Hematopoietic multipotent progenitor cell treated with erythropoietin and hydrocortisone succinate and interleukin-3 and kit ligand, for 4 days (in vitro differentiated cells): Measurements from ENCODE around the gene PPIH.
"Not testable (repeated sequence)": the region's sequence is repeated elsewhere in the genome, so short reads cannot be mapped to it uniquely, and the experiment has no call there.

Source experiments
- DNase-seq: peaks from one replicate; pipeline ENCODE4 v3.0.0-alpha.2; 2015

The PPIH gene

DNA sequence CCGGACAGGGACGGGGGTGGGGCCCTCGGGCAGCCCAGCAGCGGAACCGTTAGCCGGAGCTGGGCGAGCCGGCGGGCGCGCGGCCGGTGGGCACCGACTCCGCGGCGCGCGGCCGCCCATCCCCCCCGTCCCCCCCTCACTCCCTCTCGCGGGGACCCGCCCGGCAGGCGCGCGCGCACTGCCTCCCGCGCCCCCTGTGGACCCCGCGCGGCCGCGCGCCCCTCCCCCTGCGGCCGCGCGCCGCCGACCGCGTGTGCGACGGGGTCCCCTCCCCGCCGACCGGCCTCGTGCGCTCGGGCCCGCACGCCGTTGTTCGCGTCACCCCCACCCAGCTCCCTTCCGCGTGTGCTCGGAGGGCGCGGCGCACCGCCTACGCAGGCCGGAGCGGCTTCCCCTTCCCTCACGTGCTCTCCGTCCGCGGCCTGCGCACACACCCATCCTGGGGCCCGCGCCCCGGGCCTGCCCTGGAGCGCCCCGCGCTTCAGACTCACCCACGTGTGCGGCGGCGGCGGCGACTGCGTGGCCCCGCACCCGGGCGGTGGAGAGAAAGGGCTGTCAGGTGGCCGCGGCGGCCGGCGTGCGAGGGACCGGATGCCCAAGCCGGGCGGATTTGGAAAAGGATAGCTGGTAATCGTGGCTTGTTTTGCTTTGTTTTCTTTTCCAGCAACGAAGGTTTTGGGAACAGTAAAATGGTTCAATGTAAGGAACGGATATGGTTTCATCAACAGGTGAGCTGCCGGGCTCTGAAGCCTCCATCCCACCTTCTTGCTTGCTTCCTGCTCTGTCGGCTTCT, 24.7 kb downstream of the PPIH start:
- DNase-seq = peak; percentile 93

GRCh38 chr1:42684139-42684538, 25.9 kb downstream of the PPIH start:
- DNase-seq = peak; percentile 59

DNA sequence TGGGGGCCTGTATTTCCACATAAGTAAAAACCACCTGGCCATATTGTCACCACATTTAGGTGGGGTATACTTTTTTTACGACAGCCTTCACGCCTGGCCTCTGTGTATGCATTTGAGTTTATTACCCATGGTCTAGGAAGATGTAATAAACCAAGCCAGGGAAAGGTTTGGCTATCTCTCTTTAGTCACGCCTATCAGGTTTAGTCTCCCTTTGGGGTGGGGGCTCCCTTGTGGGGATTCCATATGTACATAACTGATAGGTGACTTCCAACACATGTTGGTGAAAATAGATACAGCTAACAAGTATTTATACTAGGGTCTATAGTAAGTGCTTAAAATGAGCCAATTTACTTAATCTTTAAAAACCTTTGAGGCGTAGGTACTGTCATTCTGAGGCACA, 28.2 kb downstream of the PPIH start:
- DNase-seq = peak; percentile 71

GRCh38 chr1:42689912-42690311, 31.7 kb downstream of the PPIH start:
- no peak for DNase-seq

GRCh38 chr1:42690477-42691156, 32.4 kb downstream of the PPIH start:
- no peak for DNase-seq

GRCh38 chr1:42691157-42691498, 32.9 kb downstream of the PPIH start:
- DNase-seq = no peak

- no peak for DNase-seq
Observed at GRCh38 chr1:42692461-42692860, 34.2 kb downstream of the PPIH start.

DNA sequence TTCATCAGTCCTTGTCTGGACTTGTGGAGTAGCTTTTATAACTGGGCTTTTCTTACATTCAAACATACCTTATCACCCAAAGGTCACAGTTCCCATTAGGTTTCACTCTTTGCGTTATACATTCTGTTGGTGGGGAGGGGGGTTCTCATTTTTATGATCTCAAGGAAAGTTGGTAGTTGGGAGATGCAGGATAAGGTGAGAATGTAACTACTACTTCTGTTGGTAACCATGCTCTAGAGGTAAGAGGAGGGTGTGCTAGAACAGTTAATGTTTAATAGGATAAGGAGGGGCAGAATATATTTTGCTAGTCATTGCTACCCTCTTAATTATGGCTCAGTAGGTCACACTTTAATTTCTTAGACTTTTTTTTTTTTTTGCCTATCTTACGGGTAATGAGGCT, 34.7 kb downstream of the PPIH start:
- DNase-seq = no peak

- no peak for DNase-seq
Observed at GRCh38 chr1:42698081-42698813, 40.0 kb downstream of the PPIH start.

- DNase-seq = no peak
Observed at GRCh38 chr1:42700006-42700405, 41.8 kb downstream of the PPIH start.

DNA sequence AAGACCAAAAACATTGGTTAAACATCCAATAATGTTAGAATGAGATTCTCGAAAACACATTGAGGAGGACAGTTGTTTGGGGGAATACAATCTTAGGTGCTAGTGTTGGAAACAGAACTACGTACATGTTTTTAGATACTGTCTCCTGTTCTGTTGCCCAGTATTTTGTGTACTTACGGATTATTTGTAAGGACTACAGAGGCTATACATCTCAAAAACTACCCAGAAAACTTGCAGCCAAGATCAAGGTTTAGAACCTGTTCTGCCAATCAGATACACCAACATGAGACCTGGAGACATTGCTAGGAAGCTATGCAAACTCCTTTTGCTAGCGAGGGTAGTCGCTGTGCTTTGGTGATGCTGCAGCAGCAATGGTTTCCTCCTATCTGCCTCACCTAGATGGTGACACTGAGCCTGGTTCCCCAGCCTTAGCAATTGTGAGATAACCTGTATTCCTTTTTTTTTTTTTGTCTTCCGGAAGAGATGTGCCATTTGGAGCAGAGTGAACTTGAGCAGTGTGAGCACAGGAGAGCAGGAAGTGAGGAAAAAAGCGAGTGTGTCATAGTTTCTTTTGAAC, 45.8 kb downstream of the PPIH start:
- DNase-seq = no peak

DNA sequence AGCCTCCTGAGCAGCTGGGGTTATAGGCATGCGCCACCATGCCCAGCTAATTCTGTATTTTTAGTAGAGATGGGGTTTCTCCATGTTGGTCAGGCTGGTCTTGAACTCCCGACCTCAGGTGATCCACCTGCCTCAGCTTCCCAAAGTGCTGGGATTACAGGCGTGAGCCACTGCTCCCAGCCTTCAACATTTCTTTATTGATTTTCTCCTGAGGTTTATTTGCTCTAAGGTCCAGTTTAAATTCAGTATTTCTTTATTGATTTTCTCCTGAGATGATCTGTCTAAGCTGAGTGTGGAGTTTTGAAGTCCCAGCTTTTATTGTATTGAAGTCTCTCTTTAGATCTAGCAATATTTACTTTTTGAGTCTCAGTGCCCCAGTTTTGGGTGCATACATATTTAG, 54.6 kb downstream of the PPIH start:
- DNase-seq = not testable (repeated sequence)

- DNase-seq = no peak
Observed at GRCh38 chr1:42713293-42713692, 55.1 kb downstream of the PPIH start.

- DNase-seq = not testable (repeated sequence)
Observed at GRCh38 chr1:42714441-42714840, 56.2 kb downstream of the PPIH start.

DNA sequence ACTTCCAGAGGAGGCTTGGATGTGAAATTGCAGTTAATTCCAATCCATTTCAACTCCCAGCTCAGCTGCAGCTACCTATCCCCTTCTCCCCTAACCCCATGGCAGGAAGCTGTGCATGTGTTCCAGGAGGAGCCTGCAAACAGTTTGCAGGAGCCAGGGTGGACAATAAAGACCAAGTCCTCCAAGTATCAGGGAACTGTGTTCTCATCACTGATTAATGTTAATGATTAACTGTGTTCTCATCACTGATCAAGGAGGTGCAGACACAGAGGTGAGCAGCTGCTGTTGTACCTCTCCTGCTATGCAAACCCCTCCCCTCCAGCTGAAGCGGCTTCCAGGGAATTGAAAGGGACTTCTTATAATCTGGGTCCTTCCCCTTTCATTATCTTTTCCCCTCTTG, 62.6 kb downstream of the PPIH start:
- DNase-seq = no peak

DNA sequence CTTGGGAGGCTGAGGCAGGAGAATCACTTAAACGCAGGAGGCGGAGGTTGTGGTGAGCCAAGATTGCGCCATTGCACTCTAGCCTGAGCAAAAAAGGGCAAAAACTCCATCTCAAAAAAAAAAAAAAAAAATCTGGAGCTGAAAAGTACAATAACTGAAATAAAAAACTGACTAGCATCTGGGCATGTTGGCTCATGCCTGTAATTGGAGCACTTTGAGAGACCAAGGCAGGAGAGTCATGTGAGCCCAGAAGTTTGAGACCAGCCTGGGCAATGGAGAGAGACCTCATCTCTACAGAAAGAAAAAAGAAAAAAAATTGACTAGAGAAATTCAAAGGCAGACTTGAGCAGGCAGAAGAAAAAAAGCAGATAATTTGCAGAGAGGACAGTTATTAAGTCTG, 63.7 kb downstream of the PPIH start:
- DNase-seq = no peak

DNA sequence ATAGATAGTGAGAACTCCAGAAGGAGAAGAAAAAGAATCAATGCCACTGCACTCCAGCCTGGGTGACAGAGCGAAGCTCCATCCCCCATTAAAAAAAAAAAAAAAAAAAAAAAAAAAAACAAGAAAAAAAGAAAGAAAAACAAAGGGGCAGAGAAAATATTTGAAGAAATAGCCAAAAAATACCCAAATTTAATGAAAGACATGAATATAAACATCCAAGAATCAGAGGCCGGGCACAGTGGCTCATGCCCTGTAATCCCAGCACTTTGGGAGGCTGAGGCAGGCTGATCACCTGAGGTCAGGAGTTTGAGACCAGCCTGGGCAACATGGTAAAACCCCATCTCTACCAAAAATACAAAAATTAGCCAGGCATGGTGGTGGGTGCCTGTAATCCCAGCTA, 64.2 kb downstream of the PPIH start:
- not testable (repeated sequence) for DNase-seq

- no peak for DNase-seq
Observed at GRCh38 chr1:42723511-42723910, 65.3 kb downstream of the PPIH start.

DNA sequence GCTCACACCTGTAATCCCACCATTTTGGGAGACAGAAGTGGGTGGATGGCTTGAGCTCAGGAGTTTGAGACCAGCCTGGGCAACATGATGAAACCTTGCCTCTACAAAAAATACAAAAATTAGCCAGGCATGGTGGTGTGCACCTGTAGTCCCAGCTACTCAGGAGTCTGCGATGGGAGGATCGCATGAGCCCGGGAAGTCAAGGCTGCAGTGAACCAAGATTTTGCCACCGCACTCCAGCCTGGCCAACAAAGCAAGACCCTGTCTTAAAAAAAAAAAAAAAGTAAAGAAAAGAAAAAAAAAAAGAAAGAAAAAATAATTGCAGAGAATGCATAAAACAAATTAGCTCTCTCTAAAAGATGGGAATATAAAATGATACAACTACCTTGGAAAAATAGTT, 67.6 kb downstream of the PPIH start:
- DNase-seq = not testable (repeated sequence)
